NCI-H2107 treated with DMSO at 0.1 percent for 48 hours (cell line): ENCODE results near the gene NACC1.
"Not testable (repeated sequence)": the region's sequence is repeated elsewhere in the genome, so short reads cannot be mapped to it uniquely, and the experiment has no call there.

Experiments
- DNase-seq: peaks from one replicate; lab custom pipeline; 2025; ENCODE audit not compliant: unreplicated experiment; lab: John Stamatoyannopoulos, UW

The NACC1 gene

DNA sequence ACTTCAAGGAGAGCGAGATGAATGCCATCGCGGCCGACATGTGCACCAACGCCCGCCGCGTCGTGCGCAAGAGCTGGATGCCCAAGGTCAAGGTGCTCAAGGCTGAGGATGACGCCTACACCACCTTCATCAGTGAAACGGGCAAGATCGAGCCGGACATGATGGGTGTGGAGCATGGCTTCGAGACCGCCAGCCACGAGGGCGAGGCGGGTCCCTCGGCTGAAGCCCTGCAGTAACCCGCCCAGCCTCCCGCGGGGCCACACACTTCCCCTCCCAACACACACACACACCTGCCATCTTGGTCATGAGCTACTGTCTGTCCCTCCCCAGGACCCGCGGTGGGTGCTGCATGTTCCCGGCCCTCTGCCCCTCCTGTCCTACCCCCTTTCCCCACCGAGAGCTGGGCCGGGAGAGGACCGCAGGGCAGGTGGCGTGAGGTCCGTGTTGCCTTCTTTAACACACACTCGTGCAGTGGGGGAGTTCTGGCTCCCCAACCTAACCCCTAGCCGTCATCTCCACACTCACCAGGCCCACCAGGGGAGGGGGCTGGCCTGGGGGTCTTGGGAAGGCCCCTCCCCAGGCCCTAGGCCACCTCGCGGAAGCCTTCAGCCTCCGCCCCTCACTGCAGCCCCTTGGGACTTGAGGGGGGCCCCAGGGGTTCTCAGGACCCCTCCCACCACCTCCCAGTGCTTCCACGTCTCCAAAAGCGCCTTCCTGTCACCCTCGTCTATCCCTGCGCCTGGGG is 20.3 kb downstream of the NACC1 start:
- DNase-seq = no peak

DNA sequence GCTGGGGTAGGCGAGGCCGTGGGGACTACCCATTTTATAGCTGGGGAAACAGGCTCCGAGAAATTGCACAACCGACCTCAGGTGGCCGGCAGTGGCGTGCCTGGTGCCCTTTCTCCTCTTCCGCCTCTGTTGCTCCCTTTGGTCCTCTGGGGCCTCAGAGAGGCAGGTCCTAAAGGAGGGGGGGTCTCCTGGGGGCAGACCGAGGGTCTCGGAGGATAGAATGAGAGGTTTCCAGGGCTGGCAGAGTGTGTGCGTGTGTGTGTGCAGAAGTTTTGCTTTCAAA is 20.8 kb downstream of the NACC1 start:
- no peak for DNase-seq

DNA sequence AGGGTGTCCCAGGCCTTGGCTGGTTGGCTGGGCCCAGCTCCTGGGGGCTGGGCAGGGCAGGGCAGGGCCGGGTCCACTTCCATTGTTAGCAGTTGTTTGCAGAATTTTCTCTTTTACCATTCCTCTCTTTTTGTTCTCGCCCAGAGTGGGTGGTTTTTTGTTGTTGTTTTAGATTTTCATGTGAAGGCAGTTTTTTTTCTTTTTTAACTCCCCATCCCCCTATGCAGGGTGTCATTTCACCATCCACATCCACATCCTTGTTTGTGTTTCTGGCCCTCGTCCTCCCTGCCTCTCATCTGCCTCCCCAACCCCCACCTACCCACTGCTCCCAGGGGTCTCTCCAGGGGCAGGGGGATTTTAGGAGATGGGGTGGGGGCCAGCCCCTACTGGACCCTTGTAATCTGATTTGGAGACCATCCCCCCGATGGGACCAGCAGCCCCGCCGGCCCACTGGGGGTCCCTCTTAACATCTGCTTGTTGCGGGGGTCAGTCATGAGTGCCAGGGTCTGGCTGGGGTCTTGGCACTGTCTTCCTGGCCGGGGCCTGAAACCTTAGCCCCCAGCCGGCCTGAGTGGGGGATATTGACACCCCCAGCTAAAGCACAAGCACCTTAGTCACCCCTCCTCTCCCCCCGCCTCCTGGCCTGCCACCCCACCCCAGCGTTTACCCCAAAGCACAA is 21.7 kb downstream of the NACC1 start:
- DNase-seq = no peak

DNA sequence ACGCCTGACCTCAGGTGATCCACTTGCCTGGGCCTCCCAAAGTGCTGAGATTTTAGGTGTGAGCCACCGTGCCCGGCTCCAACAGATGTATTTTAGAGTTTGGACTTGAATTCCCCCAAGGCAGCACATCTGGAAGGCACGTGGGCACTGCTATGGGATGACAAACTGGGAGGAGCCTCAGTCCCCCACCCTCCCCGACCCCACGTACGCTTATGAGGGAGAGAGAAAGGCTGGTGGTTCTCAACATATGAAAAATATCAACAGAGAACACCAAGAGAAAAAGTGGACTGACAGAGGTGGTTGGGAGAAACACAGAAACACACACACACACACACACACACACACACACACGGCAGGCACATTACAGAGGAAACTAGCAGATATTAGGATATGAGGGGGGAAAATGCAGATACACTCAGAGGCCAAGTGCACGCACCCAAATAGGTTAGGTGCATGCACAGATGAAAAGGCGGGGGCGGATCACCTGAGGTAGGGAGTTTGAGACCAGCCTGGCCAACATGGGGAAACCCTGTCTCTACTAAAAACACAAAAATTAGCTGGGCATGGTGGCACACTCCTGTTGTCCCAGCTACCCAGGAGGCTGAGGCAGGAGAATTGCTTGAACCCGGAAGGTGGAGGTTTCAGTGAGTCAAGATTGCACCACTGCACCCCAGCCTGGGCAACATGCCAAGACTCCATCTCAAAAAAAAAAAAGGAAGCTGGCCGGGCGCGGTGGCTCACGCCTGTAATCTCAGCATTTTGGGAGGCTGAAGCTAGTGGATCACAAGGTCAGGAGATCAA is 28.9 kb downstream of the NACC1 start:
- DNase-seq = no peak

- DNase-seq = not testable (repeated sequence)
Observed at GRCh38 chr19:13149173-13149627, 31.1 kb downstream of the NACC1 start.

GRCh38 chr19:13149628-13150186 is 31.6 kb downstream of the NACC1 start:
- peak; percentile 56 for DNase-seq

DNA sequence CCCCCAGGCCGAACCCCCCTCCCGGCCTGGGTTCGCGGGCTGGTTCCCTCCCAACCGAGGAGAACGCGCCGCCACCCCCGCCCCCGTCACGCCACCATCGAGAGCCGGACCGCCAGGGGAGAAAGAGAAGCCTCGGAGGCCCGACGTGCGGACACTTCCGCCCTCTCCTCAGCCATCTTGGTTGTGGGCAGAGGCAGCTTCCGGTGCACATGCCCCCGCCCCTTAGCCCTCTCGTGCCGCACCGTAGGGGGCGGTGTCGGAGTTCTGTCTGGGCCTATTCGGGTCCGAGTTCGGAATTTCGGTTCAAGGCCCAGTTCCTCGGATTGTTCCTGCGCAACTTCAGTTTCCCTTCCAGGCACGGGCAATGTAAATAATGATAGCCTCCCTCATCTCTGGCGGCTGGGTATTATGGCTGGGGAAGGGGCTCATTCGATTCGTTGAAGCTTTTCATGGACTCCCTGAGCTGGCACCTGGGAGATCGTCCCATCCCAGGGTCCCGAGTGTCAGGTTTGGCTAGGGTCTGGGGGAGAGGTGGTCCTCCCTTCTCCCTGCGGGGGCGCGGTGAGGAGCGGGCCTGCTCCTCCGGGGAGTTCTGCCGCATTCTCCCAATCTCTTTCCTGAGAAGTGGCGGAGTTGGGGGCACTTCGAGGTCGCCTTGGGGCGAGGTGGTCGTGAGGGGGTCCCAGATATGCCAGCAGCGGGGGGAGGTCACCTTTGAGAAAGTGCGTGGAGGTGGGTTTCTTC is 32.3 kb downstream of the NACC1 start, which contains the start of the genes IER2 and STX10:
Gene IER2 (plus strand): TSS at position 225 of the 744 bp plus-strand sequence. CDS start 2,776 bp downstream, outside the sequence.
Gene STX10 (minus strand): TSS at position 189 of the 744 bp plus-strand sequence. CDS start 202 bp downstream, outside the sequence.
- DNase-seq = peak; percentile 84

- DNase-seq = no peak
Observed at GRCh38 chr19:13150931-13151604, 33.0 kb downstream of the NACC1 start.

DNA sequence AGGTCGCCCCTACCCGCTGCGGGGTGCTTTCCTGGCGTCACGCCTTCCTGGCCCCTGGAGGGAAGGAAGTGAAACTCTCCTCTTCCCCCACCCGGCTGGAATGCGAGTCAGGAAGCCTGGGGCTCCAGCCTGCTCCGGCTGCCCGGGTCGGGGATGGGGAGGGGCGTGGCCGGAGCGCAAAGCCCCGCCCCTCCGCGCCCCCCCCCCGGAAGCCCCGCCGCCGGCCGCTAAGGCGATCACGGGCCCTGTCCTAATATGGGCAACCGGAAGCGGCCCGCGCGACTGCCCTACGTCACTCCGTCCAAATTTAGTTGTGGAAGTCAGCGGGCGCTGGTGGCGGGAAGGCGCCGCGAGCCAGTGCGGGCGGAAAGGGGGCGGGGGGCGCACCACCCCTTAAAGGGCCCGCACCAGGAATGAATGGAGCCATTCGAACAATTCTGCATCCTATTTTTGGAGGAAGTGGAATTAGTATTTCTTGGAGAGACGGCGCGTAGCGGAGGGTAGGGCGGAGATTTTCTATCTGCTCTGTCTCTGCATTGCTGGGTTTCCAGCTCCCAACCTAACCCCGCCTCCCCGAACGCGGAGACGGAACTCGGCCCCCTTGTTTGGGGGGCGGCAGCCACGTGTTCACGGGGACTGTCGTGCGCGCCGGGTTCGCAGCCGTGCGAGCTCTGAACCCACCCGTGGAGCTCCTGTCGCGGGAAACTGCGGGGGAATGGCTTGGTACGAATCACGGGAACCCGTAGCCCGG is 33.7 kb downstream of the NACC1 start:
- peak; percentile 84 for DNase-seq

- no peak for DNase-seq
Observed at GRCh38 chr19:13152356-13152973, 34.4 kb downstream of the NACC1 start.

DNA sequence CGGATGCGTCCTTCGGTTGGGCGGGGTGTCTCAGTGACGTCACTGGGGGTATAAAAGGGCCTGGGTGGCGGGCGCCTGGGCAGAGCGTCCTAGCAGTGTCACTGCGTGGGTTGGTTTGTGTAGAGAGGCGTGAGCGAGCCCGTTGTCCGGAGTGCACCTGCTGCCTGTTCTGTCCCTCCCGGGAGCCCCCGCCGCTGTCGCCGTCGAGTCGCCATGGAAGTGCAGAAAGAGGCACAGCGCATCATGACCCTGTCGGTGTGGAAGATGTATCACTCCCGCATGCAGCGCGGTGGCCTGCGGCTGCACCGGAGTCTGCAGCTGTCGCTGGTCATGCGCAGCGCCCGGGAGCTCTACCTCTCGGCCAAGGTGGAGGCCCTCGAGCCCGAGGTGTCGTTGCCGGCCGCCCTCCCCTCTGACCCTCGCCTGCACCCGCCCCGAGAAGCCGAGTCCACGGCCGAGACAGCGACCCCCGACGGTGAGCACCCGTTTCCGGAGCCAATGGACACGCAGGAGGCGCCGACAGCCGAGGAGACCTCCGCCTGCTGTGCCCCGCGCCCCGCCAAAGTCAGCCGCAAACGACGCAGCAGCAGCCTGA is 35.0 kb downstream of the NACC1 start:
- DNase-seq = peak; percentile 81

DNA sequence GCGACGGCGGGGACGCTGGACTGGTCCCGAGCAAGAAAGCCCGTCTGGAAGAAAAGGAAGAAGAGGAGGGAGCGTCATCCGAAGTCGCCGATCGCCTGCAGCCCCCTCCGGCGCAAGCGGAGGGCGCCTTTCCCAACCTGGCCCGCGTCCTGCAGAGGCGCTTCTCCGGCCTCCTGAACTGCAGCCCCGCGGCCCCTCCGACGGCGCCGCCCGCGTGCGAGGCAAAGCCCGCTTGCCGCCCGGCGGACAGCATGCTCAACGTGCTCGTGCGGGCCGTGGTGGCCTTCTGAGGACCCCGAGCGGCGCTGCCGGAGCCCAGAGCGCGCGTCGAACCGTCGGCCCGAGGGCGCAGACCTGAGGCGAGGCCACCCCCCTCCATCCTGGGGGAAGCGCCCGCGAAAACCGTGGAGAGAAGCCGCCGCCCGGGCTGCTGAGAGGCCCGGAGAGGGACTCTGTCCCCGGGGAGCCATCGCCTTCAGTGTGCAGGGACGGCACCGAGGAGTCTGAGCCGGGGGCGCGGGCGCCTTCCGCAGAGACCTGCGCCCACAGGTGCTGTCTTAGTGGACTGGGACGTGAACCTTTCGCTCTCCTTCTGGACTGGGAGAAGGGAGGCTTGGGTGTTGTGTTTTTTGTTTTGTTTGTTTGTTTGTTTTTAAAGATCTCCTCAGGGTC is 35.6 kb downstream of the NACC1 start:
- DNase-seq = no peak

DNA sequence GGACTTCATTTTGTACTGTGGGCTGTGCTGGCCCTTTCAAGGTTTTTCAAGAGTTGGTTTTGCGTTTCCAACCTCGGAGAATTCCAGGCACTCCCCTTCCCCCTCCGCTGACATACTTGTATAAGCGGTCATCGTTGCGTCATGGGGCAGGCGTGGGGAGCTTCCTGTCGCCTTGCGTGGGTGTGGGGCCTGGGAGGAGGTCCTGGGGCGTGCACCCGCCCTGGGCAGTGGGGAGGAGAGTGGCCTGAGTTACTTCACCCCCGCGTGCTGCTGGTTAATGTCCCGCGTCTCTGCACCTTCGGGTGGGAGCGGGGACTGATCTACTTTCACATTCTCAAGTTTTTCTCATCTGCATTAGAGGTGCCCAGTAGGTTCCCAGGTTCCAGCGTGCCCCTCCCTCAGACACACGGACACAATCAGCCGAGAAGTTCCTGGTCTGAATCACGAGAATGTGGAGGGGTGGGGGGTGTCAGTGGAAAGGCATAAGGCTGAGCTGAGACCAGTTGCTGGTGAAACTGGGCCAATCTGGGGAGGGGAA is 36.2 kb downstream of the NACC1 start:
- peak; percentile 47 for DNase-seq

GRCh38 chr19:13154911-13155471 is 36.9 kb downstream of the NACC1 start:
- peak; percentile 54 for DNase-seq

GRCh38 chr19:13155472-13156359 is 37.7 kb downstream of the NACC1 start:
- DNase-seq = peak; percentile 58

DNA sequence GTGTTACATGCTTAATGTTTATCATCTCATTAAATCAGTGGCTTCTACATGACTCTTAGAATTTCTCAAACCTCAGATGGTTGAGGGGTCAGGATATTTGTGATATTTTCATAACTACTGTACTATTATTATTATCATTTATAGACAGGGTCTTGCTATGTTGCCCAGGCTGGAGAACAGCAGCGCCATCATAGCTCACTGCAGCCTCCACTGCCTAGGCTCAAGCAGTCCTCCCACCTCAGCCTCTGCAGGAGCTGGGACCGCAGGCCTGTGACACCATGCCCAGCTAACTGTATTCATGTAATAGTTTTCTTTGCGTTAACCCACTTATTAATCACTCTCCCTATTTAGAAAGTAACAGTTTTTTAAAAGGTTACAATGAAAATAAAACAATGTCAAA is 41.6 kb downstream of the NACC1 start:
- DNase-seq = no peak
